ENCODE results near the gene MAGOH. TPM values are rescaled to one million over a fixed set of nuclear protein-coding genes. Genes with fewer than 3 reads are reported as not detected.
A peak's percentile ranks its signal among the peaks of the same experiment; 100 is the strongest.

Gene MAGOH
- total and polyA plus RNA-seq, 2 donors (not counting 1 experiment from before 2014, with no cell fraction given) = 33.0 to 34.5 TPM

- H3K4me2 ChIP-seq (ENCODE audit: extremely low read depth, insufficient read depth, low read length) = no peak overlapping the region
- no peak overlapping the region for H3K9ac ChIP-seq (ENCODE audit: insufficient read depth, low read length)
- no peaks in the 10 kb centered on the region for H3K4me1 ChIP-seq (ENCODE audit: control insufficient read depth, extremely low read depth, insufficient read depth, low read length)
- no peaks in the 10 kb centered on the region for H3K9me3 ChIP-seq (ENCODE audit: control insufficient read depth, insufficient read depth, low read depth, low read length)
- no peaks in the 10 kb centered on the region for H4K20me1 ChIP-seq (ENCODE audit: control insufficient read depth, extremely low read depth, insufficient read depth, low read length)
- H3K27ac ChIP-seq (ENCODE audit: insufficient read depth, low read length) = no peak overlapping the region
- H3K36me3 ChIP-seq (ENCODE audit: control insufficient read depth, insufficient read depth, low read length) = peaks cover 5% of the 10 kb centered on the region
- H3K27me3 ChIP-seq (ENCODE audit: control insufficient read depth, insufficient read depth, low read length) = no peaks in the 10 kb centered on the region
- no peak for DNase-seq (ENCODE audit: low read depth in 2 of 2)
- H2AFZ ChIP-seq (ENCODE audit: low read length) = no peak overlapping the region
- no peaks in the 10 kb centered on the region for H3K79me2 ChIP-seq (ENCODE audit: control insufficient read depth, insufficient read depth, low read length)
- TF ChIP-seq EZH2 (IDR thresholded peaks at IDR 0.05; ENCODE audit: low read length, missing control alignments) = no peak
- TF ChIP-seq, protein P1, sequence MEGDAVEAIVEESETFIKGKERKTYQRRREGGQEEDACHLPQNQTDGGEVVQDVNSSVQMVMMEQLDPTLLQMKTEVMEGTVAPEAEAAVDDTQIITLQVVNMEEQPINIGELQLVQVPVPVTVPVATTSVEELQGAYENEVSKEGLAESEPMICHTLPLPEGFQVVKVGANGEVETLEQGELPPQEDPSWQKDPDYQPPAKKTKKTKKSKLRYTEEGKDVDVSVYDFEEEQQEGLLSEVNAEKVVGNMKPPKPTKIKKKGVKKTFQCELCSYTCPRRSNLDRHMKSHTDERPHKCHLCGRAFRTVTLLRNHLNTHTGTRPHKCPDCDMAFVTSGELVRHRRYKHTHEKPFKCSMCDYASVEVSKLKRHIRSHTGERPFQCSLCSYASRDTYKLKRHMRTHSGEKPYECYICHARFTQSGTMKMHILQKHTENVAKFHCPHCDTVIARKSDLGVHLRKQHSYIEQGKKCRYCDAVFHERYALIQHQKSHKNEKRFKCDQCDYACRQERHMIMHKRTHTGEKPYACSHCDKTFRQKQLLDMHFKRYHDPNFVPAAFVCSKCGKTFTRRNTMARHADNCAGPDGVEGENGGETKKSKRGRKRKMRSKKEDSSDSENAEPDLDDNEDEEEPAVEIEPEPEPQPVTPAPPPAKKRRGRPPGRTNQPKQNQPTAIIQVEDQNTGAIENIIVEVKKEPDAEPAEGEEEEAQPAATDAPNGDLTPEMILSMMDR (conservative IDR thresholded peaks at IDR 0.05 in 1 of 2, IDR thresholded peaks at IDR 0.05 in 1 of 2; ENCODE audit: low read depth in 1 of 2, low read length in 2 of 2) = no peak
- H3K4me3 ChIP-seq (replicated peaks in 1 of 4; ENCODE audit: control extremely low read depth in 1 of 4, insufficient read depth in 1 of 4, low read depth in 3 of 4, low read length in 4 of 4) = no peak overlapping the region
Observed at GRCh38 chr1:53256511-53257453, 18.5 kb upstream of the MAGOH start.

GRCh38 chr1:53255031-53255430, 16.7 kb upstream of the MAGOH start:
- Histone ChIP-seq H3K27ac (ENCODE audit: insufficient read depth, low read length) (no peak overlapping the region), H3K4me1 (ENCODE audit: control insufficient read depth, extremely low read depth, insufficient read depth, low read length) (no peaks in the 10 kb centered on the region), H3K9me3 (ENCODE audit: control insufficient read depth, insufficient read depth, low read depth, low read length) (no peaks in the 10 kb centered on the region), H4K20me1 (ENCODE audit: control insufficient read depth, extremely low read depth, insufficient read depth, low read length) (no peaks in the 10 kb centered on the region), H3K4me2 (ENCODE audit: extremely low read depth, insufficient read depth, low read length) (no peak overlapping the region), H3K27me3 (ENCODE audit: control insufficient read depth, insufficient read depth, low read length) (no peaks in the 10 kb centered on the region), H3K9ac (ENCODE audit: insufficient read depth, low read length) (no peak overlapping the region), H2AFZ (ENCODE audit: low read length) (no peak overlapping the region), H3K4me3 (replicated peaks in 1 of 4; ENCODE audit: control extremely low read depth in 1 of 4, insufficient read depth in 1 of 4, low read depth in 3 of 4, low read length in 4 of 4) (no peak overlapping the region), H3K36me3 (ENCODE audit: control insufficient read depth, insufficient read depth, low read length) (no peaks in the 10 kb centered on the region), H3K79me2 (ENCODE audit: control insufficient read depth, insufficient read depth, low read length) (no peaks in the 10 kb centered on the region)
- no peak for DNase-seq (ENCODE audit: low read depth in 2 of 2)
- TF ChIP-seq, protein P1 (conservative IDR thresholded peaks at IDR 0.05 in 1 of 2, IDR thresholded peaks at IDR 0.05 in 1 of 2; ENCODE audit: low read depth in 1 of 2, low read length in 2 of 2) = no peak
- TF ChIP-seq EZH2 (IDR thresholded peaks at IDR 0.05; ENCODE audit: low read length, missing control alignments) = no peak

- TF ChIP-seq, protein P1 (conservative IDR thresholded peaks at IDR 0.05 in 1 of 2, IDR thresholded peaks at IDR 0.05 in 1 of 2; ENCODE audit: low read depth in 1 of 2, low read length in 2 of 2) = no peak
- TF ChIP-seq EZH2 (IDR thresholded peaks at IDR 0.05; ENCODE audit: low read length, missing control alignments) = no peak
- no peaks in the 10 kb centered on the region for H3K79me2 ChIP-seq (ENCODE audit: control insufficient read depth, insufficient read depth, low read length)
- H3K4me2 ChIP-seq (ENCODE audit: extremely low read depth, insufficient read depth, low read length) = no peak overlapping the region
- no peaks in the 10 kb centered on the region for H3K9me3 ChIP-seq (ENCODE audit: control insufficient read depth, insufficient read depth, low read depth, low read length)
- H3K4me1 ChIP-seq (ENCODE audit: control insufficient read depth, extremely low read depth, insufficient read depth, low read length) = no peaks in the 10 kb centered on the region
- peak; percentile 33 to 46 for DNase-seq (ENCODE audit: low read depth in 2 of 2)
- no peak overlapping the region for H3K4me3 ChIP-seq (replicated peaks in 1 of 4; ENCODE audit: control extremely low read depth in 1 of 4, insufficient read depth in 1 of 4, low read depth in 3 of 4, low read length in 4 of 4)
- H4K20me1 ChIP-seq (ENCODE audit: control insufficient read depth, extremely low read depth, insufficient read depth, low read length) = no peaks in the 10 kb centered on the region
- H3K9ac ChIP-seq (ENCODE audit: insufficient read depth, low read length) = no peak overlapping the region
- no peak overlapping the region for H2AFZ ChIP-seq (ENCODE audit: low read length)
- H3K36me3 ChIP-seq (ENCODE audit: control insufficient read depth, insufficient read depth, low read length) = no peaks in the 10 kb centered on the region
- H3K27me3 ChIP-seq (ENCODE audit: control insufficient read depth, insufficient read depth, low read length) = no peaks in the 10 kb centered on the region
- H3K27ac ChIP-seq (ENCODE audit: insufficient read depth, low read length) = no peak overlapping the region
Observed at GRCh38 chr1:53254011-53254640, 15.8 kb upstream of the MAGOH start.
